DOHH2 (cell line): ENCODE measurements around the gene ADRA2B.

Source experiments
- H3F3A ChIP-seq: fragments of 200-600 bp; sonication (generic), shearing (Covaris generic); 2 replicates; pipeline ENCODE4 v1.6.0; 2016; ENCODE audit warnings: antibody characterized with exemption, mild to moderate bottlenecking; ENCODE audit not compliant: control insufficient read depth, insufficient read depth
- H3K27ac ChIP-seq: fragments of 200-600 bp; sonication (generic); 2 replicates; pipeline ENCODE4 v1.5.1; 2014; ENCODE audit warnings: low read depth, mild to moderate bottlenecking, low read length, moderate library complexity
- H3K27me3 ChIP-seq: fragments of 200-600 bp; sonication (generic); 2 replicates; pipeline ENCODE4 v1.6.1; 2014; ENCODE audit warnings: mild to moderate bottlenecking, low read length, mixed read lengths; ENCODE audit not compliant: control insufficient read depth
- H3K36me3 ChIP-seq: fragments of 200-600 bp; sonication (generic); 2 replicates; pipeline ENCODE4 v1.6.1; 2014; ENCODE audit warnings: mild to moderate bottlenecking, low read length, moderate library complexity, mixed read lengths; ENCODE audit not compliant: control insufficient read depth
- H3K4me1 ChIP-seq: fragments of 200-600 bp; sonication (generic); 2 replicates; pipeline ENCODE4 v1.6.1; 2014; ENCODE audit warnings: mild to moderate bottlenecking, low read length, mixed read lengths; ENCODE audit not compliant: control insufficient read depth
- H3K4me2 ChIP-seq: fragments of 200-600 bp; sonication (generic); 2 replicates; pipeline ENCODE4 v1.6.0; 2014; ENCODE audit warnings: mild to moderate bottlenecking, low read length, moderate library complexity
- H3K4me3 ChIP-seq: fragments of 200-600 bp; sonication (generic); 2 replicates; pipeline ENCODE4 v1.5.1; 2014; ENCODE audit warnings: mild to moderate bottlenecking, low read length, mixed read lengths
- H3K79me2 ChIP-seq: fragments of 200-600 bp; sonication (generic); 2 replicates; pipeline ENCODE4 v1.6.1; 2014; ENCODE audit warnings: mild to moderate bottlenecking, low read length, mixed read lengths; ENCODE audit not compliant: control insufficient read depth
- H3K9me2 ChIP-seq: fragments of 200-600 bp; sonication (generic); replicated peaks from 2 replicates; pipeline ENCODE4 v1.6.1; 2014; ENCODE audit warnings: mild to moderate bottlenecking, low read length, mixed read lengths; ENCODE audit not compliant: control insufficient read depth
- H3K9me3 ChIP-seq: fragments of 200-600 bp; sonication (generic); 2 replicates; pipeline ENCODE4 v1.6.1; 2014; ENCODE audit warnings: antibody characterized with exemption, low read length, mixed read lengths; ENCODE audit not compliant: control insufficient read depth, insufficient read depth
- H4K20me1 ChIP-seq: fragments of 200-600 bp; sonication (generic); 2 replicates; pipeline ENCODE4 v1.6.0; 2014; ENCODE audit warnings: low read depth, mild to moderate bottlenecking, antibody characterized with exemption, low read length, moderate library complexity; ENCODE audit not compliant: control insufficient read depth, insufficient read depth
- EZH2phosphoT487 ChIP-seq: fragments of 200-600 bp; sonication (generic); IDR thresholded peaks from 2 replicates; pipeline ENCODE4 v1.6.1; 2017; ENCODE audit warnings: borderline replicate concordance, mild to moderate bottlenecking, antibody characterized with exemption, low read length, moderate library complexity, mixed read lengths
- TF ChIP-seq, protein P1 (sequence below): fragments of 200-600 bp; sonication (generic); IDR thresholded peaks from one replicate; pipeline ENCODE4 v1.5.1; 2014; ENCODE audit warnings: antibody characterized with exemption, mild to moderate bottlenecking, low read depth, low read length; ENCODE audit not compliant: poor library complexity, severe bottlenecking

The ADRA2B gene

DNA sequence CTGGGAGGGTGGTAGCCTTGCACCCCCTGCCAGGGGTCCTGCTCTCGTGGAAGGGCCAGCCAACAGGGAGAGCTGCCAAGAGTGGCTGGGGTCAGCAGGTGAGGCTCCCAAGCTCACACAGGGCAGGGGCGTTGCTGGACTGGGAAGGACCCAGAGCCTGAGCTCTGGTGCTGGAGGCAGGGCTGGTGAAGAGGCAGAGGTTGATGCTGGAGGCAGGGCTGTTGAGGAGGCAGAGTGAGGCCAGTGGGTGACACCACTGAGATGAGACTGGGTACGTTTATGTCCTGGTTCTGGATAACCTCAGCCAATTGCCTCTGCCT lies 7.0 kb downstream of the ADRA2B start:
- Histone ChIP-seq H3K4me2 (no peak overlapping the region), H3K9me2 (no peaks in the 10 kb centered on the region), H3K4me3 (no peak overlapping the region), H3K9me3 (peaks cover 14% of the 10 kb centered on the region), H3K36me3 (no peaks in the 10 kb centered on the region), H4K20me1 (no peaks in the 10 kb centered on the region), H3K79me2 (no peaks in the 10 kb centered on the region), H3K27me3 (peaks cover 6% of the 10 kb centered on the region; the same call in 1 of the 2 replicates), H3F3A (no peaks in the 10 kb centered on the region), H3K4me1 (peaks cover 3% of the 10 kb centered on the region), H3K27ac (no peak overlapping the region)
- TF ChIP-seq, protein P1, sequence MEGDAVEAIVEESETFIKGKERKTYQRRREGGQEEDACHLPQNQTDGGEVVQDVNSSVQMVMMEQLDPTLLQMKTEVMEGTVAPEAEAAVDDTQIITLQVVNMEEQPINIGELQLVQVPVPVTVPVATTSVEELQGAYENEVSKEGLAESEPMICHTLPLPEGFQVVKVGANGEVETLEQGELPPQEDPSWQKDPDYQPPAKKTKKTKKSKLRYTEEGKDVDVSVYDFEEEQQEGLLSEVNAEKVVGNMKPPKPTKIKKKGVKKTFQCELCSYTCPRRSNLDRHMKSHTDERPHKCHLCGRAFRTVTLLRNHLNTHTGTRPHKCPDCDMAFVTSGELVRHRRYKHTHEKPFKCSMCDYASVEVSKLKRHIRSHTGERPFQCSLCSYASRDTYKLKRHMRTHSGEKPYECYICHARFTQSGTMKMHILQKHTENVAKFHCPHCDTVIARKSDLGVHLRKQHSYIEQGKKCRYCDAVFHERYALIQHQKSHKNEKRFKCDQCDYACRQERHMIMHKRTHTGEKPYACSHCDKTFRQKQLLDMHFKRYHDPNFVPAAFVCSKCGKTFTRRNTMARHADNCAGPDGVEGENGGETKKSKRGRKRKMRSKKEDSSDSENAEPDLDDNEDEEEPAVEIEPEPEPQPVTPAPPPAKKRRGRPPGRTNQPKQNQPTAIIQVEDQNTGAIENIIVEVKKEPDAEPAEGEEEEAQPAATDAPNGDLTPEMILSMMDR = no peak
- TF ChIP-seq EZH2phosphoT487 = no peak

DNA sequence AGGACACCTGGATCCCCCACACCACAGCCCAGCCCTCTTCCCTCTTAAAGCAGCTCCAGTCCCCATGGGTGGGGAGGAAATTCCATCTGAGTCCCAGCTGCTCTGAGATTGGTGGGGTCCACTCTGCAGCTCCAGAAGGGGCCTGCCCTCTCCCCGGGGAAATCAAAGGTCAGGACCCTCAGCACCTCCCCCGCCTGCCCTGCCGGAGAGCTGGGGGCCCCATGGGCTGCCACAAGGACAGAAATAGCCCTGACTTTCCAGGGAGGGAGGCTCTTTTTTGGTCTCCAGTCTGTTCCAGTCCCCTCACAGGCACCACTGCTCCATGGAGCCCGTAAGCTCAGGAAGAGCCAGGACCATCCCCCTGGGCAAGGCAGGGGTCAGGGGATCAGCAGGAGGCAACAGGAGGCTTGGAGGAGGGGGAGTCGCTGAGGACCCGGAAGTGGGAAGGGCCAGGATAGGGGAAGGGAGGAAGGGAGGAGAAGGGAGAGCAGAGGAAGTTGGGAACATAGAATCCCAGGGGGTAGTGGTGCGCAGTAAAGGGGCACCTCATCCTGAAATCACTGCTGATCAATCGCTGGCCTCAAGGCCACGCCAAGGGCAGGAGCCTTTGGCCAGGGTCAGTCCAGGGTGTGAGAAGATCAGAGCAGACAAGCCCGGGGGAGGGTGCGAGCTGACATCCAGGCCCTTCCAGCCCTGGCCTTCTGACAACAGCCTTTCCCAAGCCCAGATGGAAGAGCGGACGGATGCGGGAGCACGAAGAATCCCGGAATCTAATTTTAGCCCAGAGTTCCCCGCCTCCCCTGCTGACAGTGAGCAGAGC lies 7.6 kb downstream of the ADRA2B start:
- Histone ChIP-seq H3K9me2 (no peaks in the 10 kb centered on the region), H3F3A (no peaks in the 10 kb centered on the region), H4K20me1 (no peaks in the 10 kb centered on the region), H3K4me3 (no peak overlapping the region), H3K4me2 (no peak overlapping the region), H3K27ac (no peak overlapping the region), H3K4me1 (peaks cover 7% of the 10 kb centered on the region), H3K27me3 (peaks cover 3% of the 10 kb centered on the region; the same call in 1 of the 2 replicates), H3K79me2 (no peaks in the 10 kb centered on the region), H3K9me3 (peaks cover 15% of the 10 kb centered on the region), H3K36me3 (no peaks in the 10 kb centered on the region)
- TF ChIP-seq, protein P1 = no peak
- no peak for TF ChIP-seq EZH2phosphoT487

DNA sequence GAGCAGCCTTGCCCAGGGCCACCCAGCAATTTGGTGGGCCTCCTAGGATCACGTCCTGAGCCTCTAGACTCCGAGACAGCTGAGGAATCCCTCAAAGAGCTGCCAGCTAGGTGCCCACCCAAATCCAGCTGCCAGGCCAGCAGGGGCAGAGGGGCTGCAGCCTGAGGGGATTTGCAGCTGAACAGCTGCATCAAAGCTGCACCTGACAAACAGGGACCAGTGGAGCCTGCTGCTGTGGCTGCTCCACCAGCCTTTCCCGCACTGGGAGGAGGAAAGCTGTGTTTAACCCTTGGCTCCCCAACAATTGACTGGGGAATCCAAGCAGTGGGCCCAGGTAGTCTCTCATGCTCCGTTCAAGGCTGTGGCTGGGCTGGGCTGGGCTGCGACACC lies 8.2 kb downstream of the ADRA2B start:
- Histone ChIP-seq H4K20me1 (no peaks in the 10 kb centered on the region), H3K4me3 (no peak overlapping the region), H3K4me1 (peaks cover 13% of the 10 kb centered on the region), H3K36me3 (no peaks in the 10 kb centered on the region), H3K79me2 (no peaks in the 10 kb centered on the region), H3K9me3 (peaks cover 15% of the 10 kb centered on the region), H3K27ac (no peak overlapping the region), H3K4me2 (no peak overlapping the region), H3F3A (no peaks in the 10 kb centered on the region), H3K9me2 (no peaks in the 10 kb centered on the region), H3K27me3 (peaks cover 3% of the 10 kb centered on the region; the same call in 1 of the 2 replicates)
- TF ChIP-seq, protein P1 = no peak
- TF ChIP-seq EZH2phosphoT487 = no peak
